ENCODE results near the gene TCEA3.

The TCEA3 gene

GRCh38 chr1:23424293-23425192 is at the start of gene TCEA3:
TSS of gene TCEA3 (minus strand) at chr1:23424748. CDS start at chr1:23424633, 115 bp downstream.
- peak; percentile 32 for DNase-seq

DNA sequence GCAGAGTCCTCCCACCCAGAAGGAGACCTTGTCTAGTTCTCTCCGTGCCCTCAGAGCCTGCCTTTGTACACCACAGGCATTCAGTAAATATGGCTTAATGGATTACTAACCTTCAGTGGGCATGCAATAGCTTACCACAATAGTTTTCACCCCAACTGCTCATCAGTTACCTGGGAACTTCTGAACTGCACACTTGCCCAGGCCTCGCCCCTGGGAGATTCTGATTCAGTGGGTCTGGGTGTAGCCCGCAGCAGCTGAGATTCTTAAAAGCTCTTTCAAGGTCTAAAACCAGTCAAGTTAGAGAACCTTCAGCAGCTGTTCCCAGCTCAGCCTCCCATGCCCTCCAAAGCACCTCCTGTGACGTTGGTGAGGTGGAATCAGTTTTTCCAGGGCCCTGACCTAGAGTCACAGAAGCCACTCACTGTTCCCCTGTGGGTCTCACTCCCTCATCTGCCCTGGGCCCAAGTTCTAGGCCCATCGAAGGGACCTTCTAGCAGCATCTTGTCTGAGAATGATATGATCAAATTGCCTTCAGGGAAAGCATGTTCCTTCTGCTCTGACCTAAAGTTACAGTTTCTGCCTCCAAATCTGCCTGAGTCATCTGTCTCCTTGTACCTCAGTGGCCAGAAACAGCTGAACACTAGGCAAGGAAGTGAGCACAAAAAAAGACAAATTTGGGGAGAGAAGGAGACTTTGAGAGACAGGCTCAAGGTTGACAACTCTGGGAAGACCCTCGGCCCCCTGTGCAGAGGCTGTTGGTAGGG is 48.7 kb upstream of the TCEA3 start:
- DNase-seq, result no peak

DNA sequence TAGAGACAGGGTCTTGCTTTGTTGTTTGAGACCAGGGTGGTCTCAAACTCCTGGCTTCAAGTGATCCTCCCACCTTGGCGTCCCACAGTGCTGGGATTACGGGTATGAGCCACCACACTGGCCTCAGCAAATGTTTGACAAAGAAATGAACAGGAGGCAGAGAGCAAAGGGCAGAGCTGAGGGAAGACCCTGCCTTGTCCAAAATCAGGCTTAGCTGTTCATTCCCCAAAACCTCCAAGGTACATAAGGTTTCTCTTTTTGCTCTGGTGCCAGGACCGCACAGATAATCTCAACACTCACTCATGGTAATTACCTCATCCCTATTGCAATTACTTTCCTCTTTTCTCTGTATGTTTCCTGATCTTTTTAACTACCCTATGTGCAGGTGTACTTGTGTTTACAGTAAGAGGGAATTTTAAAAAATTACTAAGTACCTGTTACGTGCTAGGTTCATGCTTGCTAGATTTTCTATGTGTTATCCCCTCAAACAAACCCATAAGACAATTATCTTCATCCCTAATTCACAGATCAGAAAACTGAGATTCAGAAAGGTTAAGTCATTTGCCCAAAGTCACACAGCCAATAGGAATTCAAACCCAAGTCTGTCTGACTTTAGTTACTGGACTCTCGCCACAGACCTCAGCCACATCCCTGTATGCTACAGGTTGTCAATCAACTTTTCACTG is 47.9 kb upstream of the TCEA3 start:
- DNase-seq, result no peak

- DNase-seq, result no peak
Measured at GRCh38 chr1:23471473-23472075, 47.0 kb upstream of the TCEA3 start.

- no peak for DNase-seq
Measured at GRCh38 chr1:23470282-23471070, 45.9 kb upstream of the TCEA3 start.

- DNase-seq, result no peak
Measured at GRCh38 chr1:23469372-23469982, 44.9 kb upstream of the TCEA3 start.

DNA sequence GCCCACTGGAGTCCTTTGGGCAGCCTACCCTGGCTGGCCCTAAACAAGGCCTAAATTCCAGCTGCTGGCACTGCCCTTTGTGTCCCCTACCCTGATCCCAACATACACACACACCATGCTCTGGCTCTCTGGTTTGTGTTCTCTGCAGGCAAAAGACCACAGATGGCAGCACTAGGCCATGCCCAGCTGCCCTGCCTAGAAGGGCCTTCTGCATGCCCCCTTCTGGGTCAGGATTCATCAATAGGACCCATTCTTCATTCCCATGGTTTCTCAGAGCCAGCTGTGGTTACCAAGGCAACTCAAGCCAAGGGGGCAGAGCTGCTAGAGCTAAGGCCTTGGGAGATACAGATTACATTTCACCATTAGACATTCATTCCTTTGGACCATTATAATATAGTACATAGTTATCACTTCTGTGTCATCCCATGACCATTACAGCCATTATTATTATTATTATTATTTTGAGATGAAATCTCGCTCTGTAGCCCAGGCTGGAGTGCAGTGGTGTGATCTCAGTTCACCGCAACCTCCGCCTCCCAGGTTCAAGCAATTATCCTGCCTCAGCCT is 42.0 kb upstream of the TCEA3 start:
- DNase-seq, result no peak

DNA sequence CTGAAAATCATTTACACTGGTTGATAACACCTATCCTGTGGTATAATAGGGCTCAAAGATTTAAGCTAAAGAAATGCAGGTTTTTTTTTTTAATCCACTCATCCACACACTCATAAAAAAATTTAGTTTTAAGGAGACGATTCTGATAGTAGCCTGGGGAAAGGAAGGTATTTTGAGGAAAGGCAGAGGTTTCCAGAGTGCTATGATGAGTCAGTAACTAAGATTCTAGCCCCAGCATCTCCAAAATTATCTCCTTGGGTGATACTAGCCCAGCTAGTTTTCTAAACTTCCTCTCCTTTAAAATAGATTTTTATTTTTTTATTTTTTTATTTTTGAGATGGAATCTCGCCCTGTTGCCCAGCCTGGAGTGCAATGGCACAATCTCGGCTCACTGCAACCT is 38.7 kb upstream of the TCEA3 start:
- DNase-seq, result no peak

DNA sequence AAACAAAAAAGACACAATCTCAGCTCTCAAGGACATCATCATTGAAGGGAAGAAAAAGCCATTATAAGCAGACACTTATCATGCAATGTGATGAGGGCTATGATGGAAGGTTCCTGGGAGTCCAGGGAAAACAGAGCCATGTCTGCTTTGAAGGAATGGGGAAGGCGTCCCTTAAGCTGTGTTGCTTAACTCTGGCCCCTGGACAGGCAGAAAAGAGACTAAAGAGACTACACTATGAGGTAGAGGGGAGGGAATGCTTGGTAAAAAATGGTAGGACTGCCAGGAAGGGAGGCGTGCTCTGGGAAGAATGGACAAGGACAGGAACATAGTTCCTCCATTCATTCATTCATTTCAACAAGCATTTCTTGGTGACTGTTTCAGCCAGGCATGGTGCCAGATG is 38.2 kb upstream of the TCEA3 start:
- DNase-seq, result no peak

DNA sequence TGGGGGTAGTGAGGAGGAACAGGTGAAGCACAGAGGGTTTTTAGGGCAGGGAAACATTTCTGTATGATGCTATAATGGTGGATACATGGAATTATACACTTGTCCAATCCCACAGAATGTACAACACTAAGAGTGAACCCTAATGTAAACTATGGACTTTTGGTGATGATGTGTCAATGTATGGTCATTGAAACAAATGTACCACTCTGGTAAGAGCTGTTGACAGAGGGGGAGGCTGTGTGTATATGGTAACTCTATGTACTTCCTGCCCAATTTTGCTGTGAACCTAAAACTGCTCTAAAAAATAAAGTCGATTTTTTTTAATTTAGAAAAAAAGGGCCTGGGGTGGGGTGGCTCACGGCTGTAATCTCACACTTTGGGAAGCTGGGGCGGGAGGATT is 36.5 kb upstream of the TCEA3 start:
- no peak for DNase-seq

GRCh38 chr1:23460519-23460918 is 36.0 kb upstream of the TCEA3 start:
- DNase-seq, result no peak

- no peak for DNase-seq
Measured at GRCh38 chr1:23459338-23459757, 34.8 kb upstream of the TCEA3 start.

DNA sequence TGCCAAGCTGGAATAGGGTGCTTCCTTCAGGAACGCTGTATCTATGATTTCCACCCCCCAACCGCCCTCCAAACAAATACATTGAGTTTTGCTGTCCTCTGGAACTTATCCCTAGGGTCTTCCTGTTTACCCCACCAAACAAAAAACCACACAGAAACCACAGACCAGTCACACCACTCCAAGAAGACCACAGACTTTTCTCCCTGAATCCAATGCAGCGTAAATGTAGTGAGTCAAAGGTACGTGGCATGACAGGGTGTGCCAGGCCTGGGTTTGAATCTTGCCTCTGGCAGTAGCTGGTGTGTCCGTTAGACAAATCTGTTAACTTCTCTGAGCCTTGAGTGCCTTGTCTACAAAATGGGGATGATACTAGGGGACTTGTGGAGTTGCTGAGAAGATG is 31.7 kb upstream of the TCEA3 start:
- DNase-seq, result no peak

DNA sequence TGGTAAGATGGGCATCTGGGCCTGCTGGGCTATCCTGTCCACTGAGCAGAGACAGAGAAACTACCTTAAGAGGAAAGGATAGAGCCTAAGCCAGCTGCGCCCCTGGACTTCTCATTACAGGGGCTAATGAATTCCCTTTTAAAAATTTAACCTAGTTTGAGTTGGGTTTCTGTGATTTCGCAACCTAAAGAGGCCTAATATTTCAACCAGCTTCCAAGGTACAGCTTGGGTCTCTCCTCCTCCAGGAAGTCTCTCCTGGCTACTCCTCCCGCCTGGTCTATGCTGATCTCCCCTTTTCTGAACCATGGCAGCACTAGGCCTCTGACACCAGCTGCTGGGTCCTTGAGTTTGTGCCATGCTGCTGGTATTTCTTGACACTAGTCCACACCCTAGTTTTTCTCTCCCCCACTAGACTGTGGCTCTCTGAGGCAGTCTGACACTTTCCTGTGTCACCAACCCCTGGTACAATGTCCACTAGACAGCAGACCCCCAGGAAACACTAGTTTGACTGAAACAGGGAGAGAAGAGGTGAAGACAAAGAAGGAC is 29.0 kb upstream of the TCEA3 start:
- DNase-seq, result no peak

- peak; percentile 30 for DNase-seq
Measured at GRCh38 chr1:23452011-23452411, 27.5 kb upstream of the TCEA3 start.

DNA sequence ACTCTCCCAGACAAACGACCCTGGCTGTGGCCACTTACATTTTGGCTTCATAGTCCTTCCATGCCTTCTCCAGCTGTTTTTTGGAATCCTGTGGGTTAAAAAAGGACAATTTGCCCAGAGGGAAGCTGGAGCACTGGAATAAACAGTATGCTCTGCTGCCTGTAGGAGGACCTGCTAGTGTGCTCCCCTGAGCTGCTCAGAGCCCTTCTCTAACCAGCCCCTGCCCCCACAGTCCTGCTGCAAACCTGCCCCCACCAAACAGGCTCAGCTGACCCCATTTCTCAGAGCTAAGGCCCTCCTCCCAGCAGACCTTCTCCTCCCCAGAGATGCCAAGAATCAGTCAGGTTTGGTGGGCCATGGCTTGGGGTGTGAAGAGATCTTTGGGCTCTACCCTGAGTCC is 26.9 kb upstream of the TCEA3 start:
- DNase-seq, result no peak

- no peak for DNase-seq
Measured at GRCh38 chr1:23450894-23451293, 26.3 kb upstream of the TCEA3 start.

- no peak for DNase-seq
Measured at GRCh38 chr1:23449958-23450357, 25.4 kb upstream of the TCEA3 start.

GRCh38 chr1:23449306-23449705 is 24.8 kb upstream of the TCEA3 start:
- no peak for DNase-seq

DNA sequence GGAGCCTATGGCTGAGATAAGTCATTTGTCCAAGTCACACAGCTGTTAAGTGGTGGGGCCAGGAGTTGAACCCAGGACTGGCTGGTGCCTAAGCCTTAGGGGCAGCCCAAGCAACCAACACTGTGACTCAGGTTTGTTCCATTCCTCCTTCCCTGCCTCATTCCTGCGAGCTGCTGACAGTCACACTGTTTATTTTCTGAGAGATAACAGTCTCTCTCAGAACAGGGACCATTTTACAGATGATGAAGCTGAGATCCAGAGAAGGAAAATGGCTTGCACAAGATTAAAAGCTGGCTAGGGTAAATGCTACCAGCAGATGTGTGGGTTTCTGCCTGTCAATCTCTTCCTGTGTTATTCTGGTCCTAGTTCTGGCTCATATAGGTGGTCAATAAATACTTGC is 24.3 kb upstream of the TCEA3 start:
- no peak for DNase-seq

GRCh38 chr1:23446661-23447310 is 22.2 kb upstream of the TCEA3 start:
- no peak for DNase-seq
